Activated gamma-delta T cell treated with anti-CD3 and anti-CD28 coated beads, Interleukin-2, amount 50 U/mL, for 16 hours (primary cell): ENCODE data around the gene ATG7.

Experiments used
- DNase-seq: peaks from one replicate; pipeline ENCODE4 v3.0.0-alpha.2; 2020; ENCODE audit warnings: low read depth

ATG7 gene

GRCh38 chr3:11539218-11539617 lies 267.0 kb downstream of the ATG7 start:
- no peak for DNase-seq

GRCh38 chr3:11539677-11540076 lies 267.5 kb downstream of the ATG7 start:
- DNase-seq = no peak

- DNase-seq = no peak
Measured at GRCh38 chr3:11541321-11542303, 269.4 kb downstream of the ATG7 start.

- no peak for DNase-seq
Measured at GRCh38 chr3:11542551-11542950, 270.4 kb downstream of the ATG7 start.

- DNase-seq = no peak
Measured at GRCh38 chr3:11543141-11543947, 271.1 kb downstream of the ATG7 start.

- DNase-seq = no peak
Measured at GRCh38 chr3:11543948-11544387, 271.8 kb downstream of the ATG7 start.

GRCh38 chr3:11544412-11545181 lies 272.4 kb downstream of the ATG7 start:
- DNase-seq = no peak

- DNase-seq = no peak
Measured at GRCh38 chr3:11545186-11545851, 273.1 kb downstream of the ATG7 start.

GRCh38 chr3:11546657-11547302 lies 274.6 kb downstream of the ATG7 start:
- no peak for DNase-seq

GRCh38 chr3:11547498-11547897 lies 275.3 kb downstream of the ATG7 start:
- no peak for DNase-seq

- DNase-seq = no peak
Measured at GRCh38 chr3:11548721-11549131, 276.5 kb downstream of the ATG7 start.

- DNase-seq = no peak
Measured at GRCh38 chr3:11549580-11550140, 277.5 kb downstream of the ATG7 start.

- DNase-seq = no peak
Measured at GRCh38 chr3:11551036-11551435, 278.8 kb downstream of the ATG7 start.

- no peak for DNase-seq
Measured at GRCh38 chr3:11552289-11553264, 280.4 kb downstream of the ATG7 start.

GRCh38 chr3:11553436-11554235 lies 281.4 kb downstream of the ATG7 start:
- no peak for DNase-seq

GRCh38 chr3:11554236-11554610 lies 282.0 kb downstream of the ATG7 start:
- DNase-seq = no peak

- no peak for DNase-seq
Measured at GRCh38 chr3:11554666-11555065, 282.5 kb downstream of the ATG7 start.

GRCh38 chr3:11555211-11555782 lies 283.1 kb downstream of the ATG7 start:
- DNase-seq = no peak
